Measurements from ENCODE around the gene DPYD.

The DPYD gene

GRCh38 chr1:97412166-97412565 lies 508.7 kb downstream of the DPYD start:
- Histone ChIP-seq H4K20me1 (ENCODE audit: insufficient read depth, low read length) (no peaks in the 10 kb centered on the region), H3K9me3 (ENCODE audit: low read length) (no peaks in the 10 kb centered on the region), H3K27ac (ENCODE audit: low read depth, low read length, poor library complexity, severe bottlenecking) (no peak overlapping the region), H3F3A (ENCODE audit: insufficient read depth, low read length) (no peaks in the 10 kb centered on the region), H3K4me1 (ENCODE audit: insufficient read depth, low read length, severe bottlenecking) (no peaks in the 10 kb centered on the region), H3K79me2 (ENCODE audit: insufficient read depth, low read length) (no peaks in the 10 kb centered on the region), H3K4me3 (ENCODE audit: low read depth, low read length, poor library complexity, severe bottlenecking) (no peak overlapping the region), H3K9ac (ENCODE audit: low read length) (no peak overlapping the region), H3K9me2 (ENCODE audit: low read depth, low read length) (no peaks in the 10 kb centered on the region), H3K27me3 (ENCODE audit: insufficient read depth, low read length) (no peaks in the 10 kb centered on the region), H2AFZ (ENCODE audit: low read length) (no peak overlapping the region), H3K36me3 (ENCODE audit: insufficient read depth, low read length) (no peaks in the 10 kb centered on the region), H3K4me2 (ENCODE audit: low read length) (no peak overlapping the region)
- TF ChIP-seq, protein P1, sequence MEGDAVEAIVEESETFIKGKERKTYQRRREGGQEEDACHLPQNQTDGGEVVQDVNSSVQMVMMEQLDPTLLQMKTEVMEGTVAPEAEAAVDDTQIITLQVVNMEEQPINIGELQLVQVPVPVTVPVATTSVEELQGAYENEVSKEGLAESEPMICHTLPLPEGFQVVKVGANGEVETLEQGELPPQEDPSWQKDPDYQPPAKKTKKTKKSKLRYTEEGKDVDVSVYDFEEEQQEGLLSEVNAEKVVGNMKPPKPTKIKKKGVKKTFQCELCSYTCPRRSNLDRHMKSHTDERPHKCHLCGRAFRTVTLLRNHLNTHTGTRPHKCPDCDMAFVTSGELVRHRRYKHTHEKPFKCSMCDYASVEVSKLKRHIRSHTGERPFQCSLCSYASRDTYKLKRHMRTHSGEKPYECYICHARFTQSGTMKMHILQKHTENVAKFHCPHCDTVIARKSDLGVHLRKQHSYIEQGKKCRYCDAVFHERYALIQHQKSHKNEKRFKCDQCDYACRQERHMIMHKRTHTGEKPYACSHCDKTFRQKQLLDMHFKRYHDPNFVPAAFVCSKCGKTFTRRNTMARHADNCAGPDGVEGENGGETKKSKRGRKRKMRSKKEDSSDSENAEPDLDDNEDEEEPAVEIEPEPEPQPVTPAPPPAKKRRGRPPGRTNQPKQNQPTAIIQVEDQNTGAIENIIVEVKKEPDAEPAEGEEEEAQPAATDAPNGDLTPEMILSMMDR (IDR thresholded peaks at IDR 0.05; ENCODE audit: low read length): no peak
- TF ChIP-seq EZH2 (IDR thresholded peaks at IDR 0.05; ENCODE audit: borderline replicate concordance, low read length): no peak

DNA sequence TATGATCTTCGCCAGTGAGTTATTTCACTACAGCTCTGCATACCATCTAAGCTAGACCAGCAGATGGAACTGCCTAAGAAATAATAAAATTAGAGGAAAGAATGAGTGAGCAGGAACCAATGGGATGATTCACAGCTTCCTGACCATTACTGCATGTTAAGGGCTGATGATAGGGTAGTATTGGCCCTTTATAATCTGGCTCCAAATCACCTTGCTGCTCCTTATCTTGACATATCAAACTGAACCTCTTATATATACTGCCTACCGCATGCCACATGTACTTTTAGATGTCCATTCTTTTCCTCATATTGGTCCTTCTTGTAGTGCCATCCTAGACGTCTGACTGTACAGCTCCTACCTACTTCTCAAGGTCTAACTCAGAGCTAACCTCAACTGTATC lies 524.4 kb downstream of the DPYD start:
- no peaks in the 10 kb centered on the region for H3K9me3 ChIP-seq (ENCODE audit: low read length)
- no peaks in the 10 kb centered on the region for H3K9me2 ChIP-seq (ENCODE audit: low read depth, low read length)
- TF ChIP-seq, protein P1 (IDR thresholded peaks at IDR 0.05; ENCODE audit: low read length): no peak
- TF ChIP-seq EZH2 (IDR thresholded peaks at IDR 0.05; ENCODE audit: borderline replicate concordance, low read length): no peak
- H3K4me2 ChIP-seq (ENCODE audit: low read length): no peak overlapping the region
- no peaks in the 10 kb centered on the region for H3K27me3 ChIP-seq (ENCODE audit: insufficient read depth, low read length)
- no peak overlapping the region for H3K9ac ChIP-seq (ENCODE audit: low read length)
- H3K27ac ChIP-seq (ENCODE audit: low read depth, low read length, poor library complexity, severe bottlenecking): no peak overlapping the region
- H2AFZ ChIP-seq (ENCODE audit: low read length): no peak overlapping the region
- H3K36me3 ChIP-seq (ENCODE audit: insufficient read depth, low read length): no peaks in the 10 kb centered on the region
- H3K4me3 ChIP-seq (ENCODE audit: low read depth, low read length, poor library complexity, severe bottlenecking): no peak overlapping the region
- H4K20me1 ChIP-seq (ENCODE audit: insufficient read depth, low read length): no peaks in the 10 kb centered on the region
- no peaks in the 10 kb centered on the region for H3K79me2 ChIP-seq (ENCODE audit: insufficient read depth, low read length)
- no peaks in the 10 kb centered on the region for H3F3A ChIP-seq (ENCODE audit: insufficient read depth, low read length)
- no peaks in the 10 kb centered on the region for H3K4me1 ChIP-seq (ENCODE audit: insufficient read depth, low read length, severe bottlenecking)

DNA sequence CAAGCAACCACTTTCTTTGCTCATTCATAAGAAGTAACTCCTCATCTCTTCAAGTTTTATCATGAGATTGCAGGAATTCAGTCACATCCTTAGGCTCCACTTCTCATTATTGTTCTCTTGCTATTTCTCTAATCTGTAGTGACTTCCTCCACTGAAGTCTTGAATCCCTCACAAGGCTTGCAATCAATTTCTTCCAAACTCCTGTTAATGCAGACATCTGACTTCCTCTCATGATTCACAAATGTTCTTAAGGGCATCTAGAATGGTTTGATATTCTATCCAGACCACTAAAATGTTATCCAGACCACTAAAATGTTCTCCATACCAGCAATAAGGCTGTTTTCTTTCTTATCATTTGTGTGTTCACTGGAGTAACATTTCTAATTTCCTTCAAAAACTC lies 528.1 kb downstream of the DPYD start:
- Histone ChIP-seq H3K9me2 (ENCODE audit: low read depth, low read length) (no peaks in the 10 kb centered on the region), H3K4me1 (ENCODE audit: insufficient read depth, low read length, severe bottlenecking) (no peaks in the 10 kb centered on the region), H3K4me3 (ENCODE audit: low read depth, low read length, poor library complexity, severe bottlenecking) (no peak overlapping the region), H3K27ac (ENCODE audit: low read depth, low read length, poor library complexity, severe bottlenecking) (no peak overlapping the region), H3K4me2 (ENCODE audit: low read length) (no peak overlapping the region), H2AFZ (ENCODE audit: low read length) (no peak overlapping the region), H3K36me3 (ENCODE audit: insufficient read depth, low read length) (no peaks in the 10 kb centered on the region), H3K27me3 (ENCODE audit: insufficient read depth, low read length) (no peaks in the 10 kb centered on the region), H3F3A (ENCODE audit: insufficient read depth, low read length) (no peaks in the 10 kb centered on the region), H4K20me1 (ENCODE audit: insufficient read depth, low read length) (no peaks in the 10 kb centered on the region), H3K9ac (ENCODE audit: low read length) (no peak overlapping the region), H3K9me3 (ENCODE audit: low read length) (no peaks in the 10 kb centered on the region), H3K79me2 (ENCODE audit: insufficient read depth, low read length) (no peaks in the 10 kb centered on the region)
- TF ChIP-seq EZH2 (IDR thresholded peaks at IDR 0.05; ENCODE audit: borderline replicate concordance, low read length): no peak
- TF ChIP-seq, protein P1 (IDR thresholded peaks at IDR 0.05; ENCODE audit: low read length): no peak

Data from OCI-LY1 (cell line).